Measurements from ENCODE around the gene ASIP.

ASIP gene

GRCh38 chr20:34312544-34313217, 71.5 kb downstream of the ASIP start:
- peak; percentile 60 for DNase-seq

GRCh38 chr20:34315236-34315635, 74.0 kb downstream of the ASIP start:
- no peak for DNase-seq

DNA sequence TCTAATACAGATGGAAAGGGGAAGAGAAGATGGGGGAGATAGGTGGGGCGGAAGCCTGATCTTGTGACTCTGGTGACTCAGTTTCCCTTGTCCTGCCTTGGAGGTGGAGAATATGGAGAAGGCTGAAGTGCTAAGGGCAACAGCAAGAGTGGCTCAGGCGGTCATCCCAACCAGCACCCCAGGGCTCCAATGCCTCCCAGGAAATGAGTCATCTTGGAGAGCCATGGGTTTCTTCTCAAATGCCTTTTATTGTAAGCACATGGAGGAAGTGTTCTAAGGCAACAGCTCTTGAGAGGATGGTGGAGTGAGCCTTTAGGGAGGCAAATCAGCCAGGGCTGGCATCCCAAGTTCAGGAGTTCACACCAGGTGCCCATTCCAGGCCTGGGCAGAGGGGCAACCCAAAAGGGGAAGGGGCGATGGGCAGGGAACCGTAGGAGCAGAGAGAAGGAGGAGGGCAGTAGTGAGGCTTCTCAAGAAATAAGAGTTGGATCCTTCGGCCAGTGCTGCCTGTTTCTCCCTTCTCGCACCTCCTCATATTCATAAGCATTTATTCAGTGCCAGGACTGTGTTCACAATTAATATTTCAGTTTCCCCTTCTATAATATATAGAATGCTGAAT, 75.1 kb downstream of the ASIP start:
- no peak for DNase-seq

Data from NCI-H2107 (cell line).